ENCODE measurements around the gene GABRP. TPM values are rescaled to one million over a fixed set of nuclear protein-coding genes. Genes with fewer than 3 reads are reported as not detected.

GABRP gene
- total and polyA plus RNA-seq, 4 donors, result 0.08 to 0.17 TPM; not detected in 2

- 62% methylated on average over 7 of the region's 7 CpGs for WGBS
- no peak overlapping the region for H3K27ac ChIP-seq (ENCODE audit: low read depth in 1 of 2, low read length in 2 of 2)
- TF ChIP-seq HNF4G (IDR thresholded peaks at IDR 0.05) (no peak), YY1 (IDR thresholded peaks at IDR 0.05) (no peak), NR2F2 (IDR thresholded peaks at IDR 0.05) (no peak)
Observed at GRCh38 chr5:170749911-170750431, 33.6 kb upstream of the GABRP start.

GRCh38 chr5:170750791-170751190, 32.7 kb upstream of the GABRP start:
- H3K4me1 ChIP-seq (ENCODE audit: control insufficient read depth in 4 of 4, insufficient read depth in 4 of 4, low read length in 3 of 4), result no peaks in the 10 kb centered on the region
- no peak for DNase-seq (ENCODE audit: low spot score)
- H3K9ac ChIP-seq (ENCODE audit: low read depth in 1 of 2, low read length in 2 of 2), result no peak overlapping the region
- 74% methylated on average over 6 of the region's 6 CpGs for WGBS
- H3K4me3 ChIP-seq (ENCODE audit: low read depth in 1 of 3, low read length in 3 of 3), result no peak overlapping the region
- peak overlapping the region in 1 of 2 donors; percentile 13 for H3K27ac ChIP-seq (ENCODE audit: low read depth in 1 of 2, low read length in 2 of 2)
- H3K9me3 ChIP-seq (ENCODE audit: control insufficient read depth in 4 of 4, low read length in 3 of 4), result no peaks in the 10 kb centered on the region
- H3K36me3 ChIP-seq (ENCODE audit: control insufficient read depth in 4 of 4, insufficient read depth in 3 of 4, low read depth in 1 of 4, low read length in 3 of 4), result no peaks in the 10 kb centered on the region
- H3K27me3 ChIP-seq (ENCODE audit: control insufficient read depth in 4 of 4, insufficient read depth in 4 of 4, low read length in 3 of 4), result peaks cover 0 to 12% (median 2%) of the 10 kb centered on the region in 4 donors
- TF ChIP-seq CTCF (IDR thresholded peaks at IDR 0.05; ENCODE audit: low read depth, low read length, missing input control) (no peak), FOXA1 (IDR thresholded peaks at IDR 0.05) (no peak), ZBTB33 (IDR thresholded peaks at IDR 0.05) (no peak), RXRA (IDR thresholded peaks at IDR 0.05) (no peak), NR2F2 (IDR thresholded peaks at IDR 0.05) (no peak), YY1 (IDR thresholded peaks at IDR 0.05) (no peak), GABPA (IDR thresholded peaks at IDR 0.05 in 1 of 2, conservative IDR thresholded peaks at IDR 0.05 in 1 of 2) (no peak), REST (IDR thresholded peaks at IDR 0.05) (no peak), JUND (IDR thresholded peaks at IDR 0.05) (no peak), FOXA2 (IDR thresholded peaks at IDR 0.05) (no peak), RAD21 (IDR thresholded peaks at IDR 0.05) (no peak), ATF3 (IDR thresholded peaks at IDR 0.05) (no peak), HNF4A (conservative IDR thresholded peaks at IDR 0.05) (no peak), SP1 (IDR thresholded peaks at IDR 0.05) (no peak), MAX (IDR thresholded peaks at IDR 0.05) (no peak)

More at GRCh38 chr5:170749911-170750431, 33.6 kb upstream of the GABRP start:
- H3K9ac ChIP-seq (ENCODE audit: low read depth in 1 of 2, low read length in 2 of 2), result no peak overlapping the region
- no peak for DNase-seq (ENCODE audit: low spot score)
- no peak overlapping the region for H3K4me3 ChIP-seq (ENCODE audit: low read depth in 1 of 3, low read length in 3 of 3)
- H3K9me3 ChIP-seq (ENCODE audit: control insufficient read depth in 4 of 4, low read length in 3 of 4), result no peaks in the 10 kb centered on the region
- H3K27me3 ChIP-seq (ENCODE audit: control insufficient read depth in 4 of 4, insufficient read depth in 4 of 4, low read length in 3 of 4), result peaks cover 0 to 12% (median 3%) of the 10 kb centered on the region in 4 donors
- no peaks in the 10 kb centered on the region for H3K4me1 ChIP-seq (ENCODE audit: control insufficient read depth in 4 of 4, insufficient read depth in 4 of 4, low read length in 3 of 4)
- H3K36me3 ChIP-seq (ENCODE audit: control insufficient read depth in 4 of 4, insufficient read depth in 3 of 4, low read depth in 1 of 4, low read length in 3 of 4), result no peaks in the 10 kb centered on the region
